ENCODE measurements around the gene LHX2.
"Not testable (repeated sequence)": the region's sequence is repeated elsewhere in the genome, so short reads cannot be mapped to it uniquely, and the experiment has no call there.

The LHX2 gene

GRCh38 chr9:123974471-123974870 is 37.1 kb upstream of the LHX2 start:
- DNase-seq (ENCODE audit: low read depth in 2 of 2): no peak
- H3K4me3 ChIP-seq (replicated peaks in 1 of 2; ENCODE audit: low read depth in 2 of 2, low read length in 2 of 2): no peak overlapping the region
- TF ChIP-seq CTCF (IDR thresholded peaks at IDR 0.05; ENCODE audit: low read depth, low read length): no peak

- DNase-seq (ENCODE audit: low read depth in 2 of 2): peak in 1 of 2 donors; percentile 37
- no peak overlapping the region for H3K4me3 ChIP-seq (replicated peaks in 1 of 2; ENCODE audit: low read depth in 2 of 2, low read length in 2 of 2)
- TF ChIP-seq CTCF (IDR thresholded peaks at IDR 0.05; ENCODE audit: low read depth, low read length): no peak
Observed at GRCh38 chr9:123975871-123976270, 35.7 kb upstream of the LHX2 start.

- DNase-seq (ENCODE audit: low read depth in 2 of 2); H3K4me3 ChIP-seq (replicated peaks in 1 of 2; ENCODE audit: low read depth in 2 of 2, low read length in 2 of 2): not testable (repeated sequence)
Observed at GRCh38 chr9:123976579-123976978, 35.0 kb upstream of the LHX2 start.

- H3K4me3 ChIP-seq (replicated peaks in 1 of 2; ENCODE audit: low read depth in 2 of 2, low read length in 2 of 2): no peak overlapping the region
- DNase-seq (ENCODE audit: low read depth in 2 of 2): no peak
- no peak for TF ChIP-seq CTCF (IDR thresholded peaks at IDR 0.05; ENCODE audit: low read depth, low read length)
Observed at GRCh38 chr9:123978981-123979380, 32.6 kb upstream of the LHX2 start.

- H3K4me3 ChIP-seq (replicated peaks in 1 of 2; ENCODE audit: low read depth in 2 of 2, low read length in 2 of 2): no peak overlapping the region
- DNase-seq (ENCODE audit: low read depth in 2 of 2): no peak
- TF ChIP-seq CTCF (IDR thresholded peaks at IDR 0.05; ENCODE audit: low read depth, low read length): no peak
Observed at GRCh38 chr9:123982535-123982934, 29.0 kb upstream of the LHX2 start.

GRCh38 chr9:123983047-123983446 is 28.5 kb upstream of the LHX2 start:
- no peak for DNase-seq (ENCODE audit: low read depth in 2 of 2)
- TF ChIP-seq CTCF (IDR thresholded peaks at IDR 0.05; ENCODE audit: low read depth, low read length): no peak
- H3K4me3 ChIP-seq (replicated peaks in 1 of 2; ENCODE audit: low read depth in 2 of 2, low read length in 2 of 2): no peak overlapping the region

- no peak overlapping the region for H3K4me3 ChIP-seq (replicated peaks in 1 of 2; ENCODE audit: low read depth in 2 of 2, low read length in 2 of 2)
- DNase-seq (ENCODE audit: low read depth in 2 of 2): no peak
- no peak for TF ChIP-seq CTCF (IDR thresholded peaks at IDR 0.05; ENCODE audit: low read depth, low read length)
Observed at GRCh38 chr9:123984802-123985201, 26.8 kb upstream of the LHX2 start.

All from cardiac fibroblast (primary cell).